Superior temporal gyrus (tissue), 1 donor: ENCODE results near the gene CD19.
"Not testable (repeated sequence)": the region's sequence is repeated elsewhere in the genome, so short reads cannot be mapped to it uniquely, and the experiment has no call there.

Source experiments
- DNase-seq: peaks from one replicate; pipeline ENCODE4 v3.0.0-alpha.2; 2016; ENCODE audit errors: extremely low spot score

CD19 gene

GRCh38 chr16:28910086-28911031, 21.4 kb upstream of the CD19 start:
- no peak for DNase-seq

GRCh38 chr16:28912558-28912957, 19.2 kb upstream of the CD19 start:
- no peak for DNase-seq

- DNase-seq: no peak
These were observed 17.6 kb upstream of the CD19 start for GRCh38 chr16:28913946-28914724.

- DNase-seq: no peak
These were observed 16.6 kb upstream of the CD19 start for GRCh38 chr16:28915181-28915580.

GRCh38 chr16:28917095-28917494, 14.7 kb upstream of the CD19 start:
- DNase-seq: no peak

GRCh38 chr16:28918698-28919097, 13.1 kb upstream of the CD19 start:
- DNase-seq: no peak

GRCh38 chr16:28923231-28923587, 8.6 kb upstream of the CD19 start:
- DNase-seq: no peak

- DNase-seq: no peak
These were observed 7.9 kb upstream of the CD19 start for GRCh38 chr16:28923652-28924398.

GRCh38 chr16:28924399-28924761, 7.4 kb upstream of the CD19 start:
- DNase-seq: no peak

GRCh38 chr16:28924762-28925385, 6.9 kb upstream of the CD19 start, which contains the start of gene RABEP2:
Gene RABEP2, minus strand, starts transcription at chr16:28925238. Its CDS starts 75 bp downstream, at chr16:28925163.
- DNase-seq: peak; percentile 86

- DNase-seq: peak; percentile 39
These were observed 6.2 kb upstream of the CD19 start for GRCh38 chr16:28925386-28926228.

- not testable (repeated sequence) for DNase-seq
These were observed 5.5 kb upstream of the CD19 start for GRCh38 chr16:28926284-28926683.

- DNase-seq: no peak
These were observed 4.0 kb upstream of the CD19 start for GRCh38 chr16:28927815-28928214.

- no peak for DNase-seq
These were observed 1.6 kb upstream of the CD19 start for GRCh38 chr16:28930203-28930602.

- DNase-seq: no peak
These were observed 1.1 kb upstream of the CD19 start for GRCh38 chr16:28930652-28931051.

- DNase-seq: no peak
These were observed 769 bp downstream of the CD19 start for GRCh38 chr16:28932339-28933141.

- DNase-seq: no peak
These were observed 1.4 kb downstream of the CD19 start for GRCh38 chr16:28933171-28933570.

- no peak for DNase-seq
These were observed 3.6 kb downstream of the CD19 start for GRCh38 chr16:28935346-28935745.

- DNase-seq: peak; percentile 18
These were observed 4.4 kb downstream of the CD19 start for GRCh38 chr16:28935924-28936783.
